CD4-positive, alpha-beta T cell treated with Interleukin-1 beta for 1 hour (primary cell): ENCODE data around the gene JMJD1C.
A peak's percentile ranks its signal among the peaks of the same experiment; 100 is the strongest.
"Not testable (repeated sequence)": the region's sequence is repeated elsewhere in the genome, so short reads cannot be mapped to it uniquely, and the experiment has no call there.

Source experiments
- DNase-seq, 2 donors: peaks; one replicate each; pipeline ENCODE4 v3.0.0-alpha.2; 2020 to 2022

Gene JMJD1C

DNA sequence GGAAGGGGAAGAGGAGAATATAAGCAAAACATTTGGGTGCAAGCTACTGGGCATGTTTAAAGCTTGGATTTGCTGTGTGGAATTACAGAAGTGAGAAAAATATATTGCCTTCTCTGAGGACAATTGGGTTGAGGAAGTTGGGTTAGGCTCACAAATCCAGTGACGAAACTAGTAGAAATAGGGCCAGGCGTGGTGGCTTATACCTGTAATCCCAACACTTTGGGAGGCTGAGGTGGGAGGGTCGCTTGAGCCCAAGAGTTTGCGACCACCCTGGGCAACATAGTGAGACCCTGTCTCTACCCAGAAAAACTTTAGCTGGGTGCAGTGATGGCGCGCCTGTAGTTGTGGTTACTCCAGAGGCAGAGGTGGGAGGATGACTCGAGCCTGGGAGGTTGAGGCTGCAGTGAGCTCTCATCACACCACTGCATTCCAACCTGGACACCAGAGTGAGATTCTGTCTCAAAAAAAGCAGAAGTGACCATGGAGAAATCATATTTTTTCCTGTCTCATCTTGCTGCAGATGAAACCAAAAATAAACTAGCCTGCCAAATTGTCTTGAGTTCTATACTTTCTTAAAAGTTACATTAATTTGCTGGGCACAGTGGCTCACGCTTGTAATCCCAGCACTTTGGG lies 310.3 kb downstream of the JMJD1C start:
- no peak for DNase-seq

DNA sequence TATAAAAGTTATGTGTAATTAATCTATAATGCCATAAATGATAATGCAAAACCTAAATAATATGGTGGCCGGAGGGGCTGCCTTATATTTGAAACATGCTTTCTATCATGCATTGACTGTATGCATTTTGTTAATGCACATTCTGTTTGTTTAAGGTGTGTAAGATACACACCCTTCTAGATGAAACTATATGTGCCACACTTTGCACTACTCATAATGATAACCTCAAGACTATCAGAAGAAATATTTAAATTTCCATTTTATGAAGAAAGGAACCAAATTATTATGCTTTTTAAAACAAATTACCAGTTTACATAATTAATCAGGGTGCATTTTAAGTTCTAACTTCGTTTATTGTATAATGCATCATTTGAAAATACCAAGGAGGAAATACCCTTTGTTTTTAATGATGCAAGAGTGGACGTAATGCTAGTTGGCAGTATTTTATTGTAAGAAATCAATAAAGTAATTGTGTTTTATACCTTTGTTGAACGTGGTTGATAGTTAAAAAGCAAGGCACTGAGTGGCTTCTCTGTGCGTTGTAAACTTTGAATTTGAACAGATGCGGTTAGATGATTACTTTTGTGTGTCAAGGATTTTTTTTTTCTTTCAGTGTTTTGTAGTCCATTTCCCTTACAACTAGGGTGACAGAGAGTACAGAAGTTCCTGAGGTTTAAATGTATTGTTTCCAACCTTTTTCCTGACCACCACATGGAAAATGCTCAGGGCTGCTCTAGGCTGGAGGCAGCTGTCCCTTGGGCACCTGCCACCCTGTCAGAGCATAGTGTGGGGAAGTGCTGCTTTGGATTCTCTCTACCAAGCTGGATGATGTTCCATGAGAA lies 311.0 kb downstream of the JMJD1C start:
- no peak for DNase-seq

DNA sequence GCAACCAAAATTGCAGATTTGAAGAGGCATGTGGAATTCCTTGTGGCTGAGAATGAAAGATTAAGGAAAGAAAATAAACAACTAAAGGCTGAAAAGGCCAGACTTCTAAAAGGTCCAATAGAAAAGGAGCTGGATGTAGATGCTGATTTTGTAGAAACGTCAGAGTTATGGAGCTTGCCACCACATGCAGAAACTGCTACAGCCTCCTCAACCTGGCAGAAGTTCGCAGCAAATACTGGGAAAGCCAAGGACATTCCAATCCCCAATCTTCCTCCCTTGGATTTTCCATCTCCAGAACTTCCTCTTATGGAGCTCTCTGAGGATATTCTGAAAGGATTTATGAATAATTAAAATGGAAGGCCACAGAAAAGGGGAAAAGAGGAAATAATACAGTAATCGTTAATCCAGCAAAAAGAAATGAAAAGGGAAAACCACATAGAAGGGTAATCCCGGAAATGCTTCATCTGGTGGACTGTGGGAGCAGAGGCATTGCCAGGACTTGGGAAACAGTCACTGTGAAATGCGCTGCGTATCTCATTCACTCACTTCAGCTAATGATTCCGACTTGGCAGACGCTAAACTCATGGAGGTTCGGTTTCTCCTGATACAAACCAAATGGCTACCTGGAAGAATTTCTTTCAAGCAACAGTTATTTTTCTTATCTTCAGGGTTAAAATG lies 311.8 kb downstream of the JMJD1C start:
- not testable (repeated sequence) for DNase-seq

DNA sequence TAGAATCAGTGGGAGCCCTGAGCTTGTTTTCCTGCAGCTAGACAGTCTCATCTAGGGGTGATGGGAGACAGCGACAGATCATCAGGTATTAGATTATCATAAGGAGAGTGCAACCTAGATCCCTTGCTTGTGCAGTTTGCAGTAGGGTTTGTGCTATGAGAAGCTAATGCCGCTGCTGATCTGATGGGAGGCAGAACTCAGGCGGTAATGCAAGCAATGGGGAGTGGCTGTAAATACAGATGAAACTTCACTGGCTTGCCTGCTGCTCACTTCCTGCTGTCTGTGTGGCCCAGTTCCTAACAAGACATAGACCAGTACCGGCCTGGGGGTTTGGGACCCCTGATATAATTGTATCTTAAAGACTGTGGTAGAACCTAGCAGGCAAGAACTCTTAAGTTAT lies 315.0 kb downstream of the JMJD1C start:
- no peak for DNase-seq

DNA sequence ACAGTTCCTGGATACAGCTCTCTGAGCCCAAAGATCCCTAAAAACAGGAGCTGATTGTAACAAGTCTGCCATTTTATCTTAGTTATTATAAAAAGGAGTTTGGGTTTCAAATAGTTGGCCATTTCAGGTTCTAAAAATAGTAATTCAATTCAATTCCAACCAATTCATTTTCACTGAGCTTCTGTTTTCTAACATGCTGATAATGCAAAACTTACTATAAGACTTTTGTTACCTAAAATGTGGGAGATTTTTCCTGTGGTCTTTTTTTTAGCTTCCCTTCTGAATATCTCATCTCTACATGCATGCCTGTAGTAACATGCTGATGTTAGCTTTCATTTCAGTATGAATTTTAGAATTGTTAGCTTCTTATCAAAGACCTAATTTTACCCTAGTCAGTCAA lies 319.3 kb downstream of the JMJD1C start:
- DNase-seq = no peak

DNA sequence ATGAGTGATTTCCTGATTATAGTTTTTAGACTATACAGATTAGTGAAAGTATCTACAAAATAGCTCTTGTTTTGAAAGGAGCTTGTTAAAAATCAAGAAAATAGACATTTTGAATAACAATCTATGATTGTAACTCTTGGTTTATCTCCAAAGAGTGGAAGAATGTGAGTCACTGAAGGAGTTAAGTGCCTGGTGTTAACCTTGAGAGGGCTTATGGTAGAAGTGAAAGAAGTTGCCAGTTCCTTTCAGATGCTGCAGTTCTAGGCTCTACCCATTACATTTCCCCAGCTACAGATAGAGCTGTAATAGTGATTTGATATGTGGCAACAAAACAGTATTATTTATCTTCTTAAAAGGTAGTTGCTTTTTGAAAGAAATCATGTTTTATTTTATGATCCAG lies 320.0 kb downstream of the JMJD1C start:
- DNase-seq = no peak

DNA sequence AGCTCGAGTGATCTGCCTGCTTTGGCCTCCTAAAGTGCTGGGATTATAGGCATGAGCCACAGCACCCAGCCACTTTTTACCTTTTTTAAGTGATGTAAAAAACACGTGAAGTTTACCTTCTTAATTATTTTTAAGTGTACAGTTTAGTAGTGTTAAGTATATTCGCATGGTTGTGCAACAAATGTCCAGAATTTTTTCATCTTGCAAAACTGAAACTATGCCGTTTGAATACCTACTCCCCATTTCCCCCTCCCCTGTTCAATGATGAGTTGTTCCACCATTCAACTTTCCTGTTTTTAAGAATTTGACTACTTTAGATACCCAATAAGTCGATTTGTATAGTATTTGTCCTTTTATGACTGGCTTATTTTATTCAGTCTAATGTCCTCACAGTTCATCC lies 321.8 kb downstream of the JMJD1C start:
- DNase-seq = no peak

DNA sequence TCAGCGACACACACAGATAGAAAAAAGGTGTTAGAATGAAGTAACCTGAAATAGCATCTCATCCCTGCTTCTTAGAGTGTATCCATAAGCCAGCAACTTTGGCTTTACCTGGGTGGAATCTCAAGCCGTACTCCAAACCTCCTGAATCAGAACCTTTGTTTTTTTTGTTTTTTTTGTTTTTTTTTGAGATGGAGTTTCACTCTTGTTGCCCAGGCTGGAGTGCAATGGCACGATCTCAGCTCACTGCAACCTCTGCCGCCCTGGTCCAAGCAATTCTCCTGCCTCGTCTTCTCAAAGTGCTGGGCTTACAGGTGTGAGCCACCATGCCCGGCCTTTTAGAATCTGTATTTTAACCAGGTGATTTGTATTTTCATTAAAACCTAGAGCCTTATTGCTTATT lies 323.6 kb downstream of the JMJD1C start:
- DNase-seq = no peak

DNA sequence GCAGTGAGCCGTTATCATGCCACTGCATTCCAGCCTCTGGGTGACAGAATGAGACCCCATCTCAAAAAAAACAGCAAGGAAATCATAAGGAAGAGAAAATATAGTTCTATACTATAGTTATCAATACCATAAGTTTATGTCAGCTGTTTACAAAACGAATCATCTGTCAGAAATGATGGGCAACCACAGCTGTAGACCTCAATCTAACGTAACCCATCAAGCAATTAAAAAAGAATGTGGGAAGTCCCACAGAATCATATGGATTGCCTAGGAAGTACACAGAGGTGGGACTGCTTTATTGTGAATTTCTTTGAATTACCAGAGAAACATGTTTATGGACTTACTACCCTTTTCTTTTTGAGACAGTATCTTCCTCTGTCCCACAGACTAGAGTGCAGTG lies 325.7 kb downstream of the JMJD1C start:
- no peak for DNase-seq

DNA sequence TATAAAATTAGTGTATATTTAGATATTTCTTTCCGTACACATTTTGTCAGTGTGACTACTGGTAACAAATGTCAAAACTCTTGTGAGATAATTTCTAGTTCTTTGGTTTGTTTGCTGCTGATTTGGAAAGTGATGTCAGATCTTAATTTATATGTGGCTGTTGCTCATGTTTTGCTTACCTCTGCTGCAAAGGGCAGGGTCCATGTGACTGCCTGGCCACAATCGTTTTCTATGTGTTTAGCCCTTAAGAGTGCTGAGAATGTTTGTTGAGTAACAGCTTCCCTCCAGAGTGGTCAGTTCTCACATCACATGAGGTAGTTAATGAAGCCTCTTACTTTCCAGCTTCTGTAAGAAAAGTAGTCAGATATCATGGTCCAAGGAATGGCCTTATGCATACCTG lies 328.5 kb downstream of the JMJD1C start:
- DNase-seq = no peak

DNA sequence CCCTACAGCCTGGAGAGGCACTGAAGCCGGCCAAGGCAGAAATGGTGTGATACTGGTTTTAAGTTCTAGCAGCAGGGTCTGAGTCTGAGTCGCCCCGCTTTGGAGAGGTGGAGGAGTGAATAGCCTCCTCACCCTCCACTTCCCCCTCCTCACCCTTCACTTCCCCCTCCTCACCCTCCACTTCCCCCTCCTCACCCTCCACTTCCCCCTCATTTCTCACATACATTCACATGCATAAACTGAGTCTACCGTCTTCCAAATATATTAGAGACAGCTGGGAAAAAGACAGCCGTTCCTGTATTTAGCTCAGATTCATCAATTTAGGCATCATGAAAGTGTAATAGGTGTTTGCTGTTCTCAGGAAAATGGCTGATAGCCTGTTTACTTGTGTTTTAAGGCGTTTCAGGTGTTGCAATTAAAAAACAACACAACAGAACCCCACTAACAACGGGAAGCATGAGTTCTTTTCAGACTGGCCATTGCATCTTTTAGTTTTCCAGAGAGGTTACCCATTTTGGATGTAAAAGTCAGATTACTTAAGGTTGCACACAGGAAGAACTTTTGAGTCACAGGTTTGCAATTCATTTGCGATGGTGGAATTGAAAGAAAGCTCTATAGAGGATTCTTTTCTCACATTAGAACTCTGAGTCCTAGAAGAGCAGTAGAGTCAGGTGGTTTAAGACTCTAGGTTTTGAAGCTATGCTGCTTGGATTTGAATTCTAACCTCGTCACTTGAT lies 331.8 kb downstream of the JMJD1C start:
- DNase-seq = no peak

DNA sequence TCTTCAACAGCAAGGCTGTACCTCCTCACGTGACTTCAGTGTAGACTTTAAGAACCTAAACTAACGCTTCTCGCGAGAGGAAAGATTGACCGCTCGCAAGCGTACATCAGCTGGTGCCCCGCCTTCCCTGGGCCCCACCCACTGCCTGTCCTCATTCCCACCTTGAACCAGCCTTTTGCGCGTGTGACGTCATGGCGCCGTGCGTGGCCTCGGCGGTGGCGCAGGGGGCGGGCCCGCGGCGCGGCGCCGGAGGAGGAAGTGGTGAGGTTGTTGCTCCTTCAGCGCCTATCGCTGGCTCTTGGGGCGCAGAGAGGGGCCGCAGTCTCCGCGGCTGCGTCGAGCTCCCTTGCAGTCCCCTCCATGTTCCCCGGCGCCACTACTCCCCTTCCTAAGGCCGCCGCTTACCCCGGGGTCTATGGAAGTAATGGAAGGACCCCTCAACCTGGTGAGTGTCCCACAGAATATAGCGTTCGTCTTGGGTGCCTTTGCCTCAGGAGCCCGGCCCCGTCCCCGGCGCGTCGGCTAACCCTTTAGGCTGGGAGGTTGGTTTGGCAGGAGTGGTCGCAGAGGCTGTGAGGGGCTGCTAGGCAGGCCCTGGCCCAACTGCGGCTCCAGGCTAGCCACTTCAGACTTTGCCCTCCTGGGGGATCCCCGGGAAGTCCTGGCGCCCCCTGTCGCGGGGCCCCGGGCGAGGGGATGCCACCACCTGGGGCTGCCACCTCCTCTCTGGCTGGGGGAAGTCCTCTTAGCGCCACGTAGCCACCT lies 332.5 kb downstream of the JMJD1C start, which contains the start of gene NRBF2:
Gene NRBF2, plus strand, starts transcription at position 273 of the 765 bp plus-strand sequence. Its CDS starts 143 bp downstream, at position 416.
- DNase-seq = peak; percentile 97 to 98

DNA sequence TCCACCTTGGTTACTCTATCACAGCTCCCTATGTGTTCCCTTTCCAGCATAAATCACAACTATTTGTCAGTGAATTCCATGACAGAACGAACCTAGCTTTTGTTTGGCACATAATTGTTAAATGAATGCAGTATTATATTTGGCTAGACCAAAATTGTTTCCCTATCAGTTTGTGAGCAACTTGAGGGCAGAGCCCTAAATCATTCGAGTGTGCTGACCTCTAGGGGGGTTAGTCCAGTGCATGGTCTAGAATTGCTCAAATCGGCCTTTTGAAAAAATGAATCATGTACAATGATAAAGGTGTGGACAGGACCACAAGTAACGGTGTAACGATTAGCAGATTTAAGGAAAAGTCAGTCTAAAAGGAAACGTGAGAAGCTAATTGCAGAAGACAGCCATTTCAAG lies 333.1 kb downstream of the JMJD1C start:
- no peak for DNase-seq

DNA sequence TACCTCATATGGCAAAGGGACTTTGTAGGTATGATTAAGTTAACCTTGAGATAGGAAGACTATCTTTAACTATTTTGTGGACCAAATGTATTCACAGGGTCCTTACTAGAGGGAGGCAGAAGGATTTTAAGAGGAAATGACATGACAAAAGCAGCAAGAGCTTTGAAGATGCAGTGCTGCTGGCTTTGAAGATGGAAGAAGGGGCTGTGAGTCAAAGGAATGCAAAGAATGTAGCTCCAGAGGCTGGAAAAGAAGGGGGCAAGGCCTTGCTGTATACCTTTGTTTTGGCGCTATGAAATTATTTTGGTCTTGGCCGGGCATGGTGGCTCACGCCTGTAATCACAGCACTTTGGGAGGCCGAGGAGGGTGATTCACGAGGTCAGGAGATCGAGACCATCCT lies 335.9 kb downstream of the JMJD1C start:
- DNase-seq = no peak

DNA sequence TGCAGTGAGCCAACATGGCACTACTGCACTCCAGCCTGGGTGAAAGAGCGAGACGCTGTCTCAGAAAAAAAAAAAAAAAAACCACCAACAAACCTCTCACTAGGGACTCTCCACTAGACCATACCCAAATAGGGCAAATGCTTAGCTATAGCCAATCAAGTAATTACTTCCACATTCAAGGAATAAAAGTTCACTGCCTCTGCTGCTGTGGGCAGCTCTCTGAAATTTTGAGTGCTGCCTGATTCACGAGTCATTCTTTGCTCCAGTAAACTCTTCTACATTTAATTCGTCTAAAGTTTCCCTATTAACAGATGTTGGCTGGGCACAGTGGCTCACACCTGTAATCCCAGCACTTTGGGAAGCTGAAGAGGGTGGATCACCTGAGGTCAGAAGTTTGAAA lies 337.3 kb downstream of the JMJD1C start:
- DNase-seq = no peak

DNA sequence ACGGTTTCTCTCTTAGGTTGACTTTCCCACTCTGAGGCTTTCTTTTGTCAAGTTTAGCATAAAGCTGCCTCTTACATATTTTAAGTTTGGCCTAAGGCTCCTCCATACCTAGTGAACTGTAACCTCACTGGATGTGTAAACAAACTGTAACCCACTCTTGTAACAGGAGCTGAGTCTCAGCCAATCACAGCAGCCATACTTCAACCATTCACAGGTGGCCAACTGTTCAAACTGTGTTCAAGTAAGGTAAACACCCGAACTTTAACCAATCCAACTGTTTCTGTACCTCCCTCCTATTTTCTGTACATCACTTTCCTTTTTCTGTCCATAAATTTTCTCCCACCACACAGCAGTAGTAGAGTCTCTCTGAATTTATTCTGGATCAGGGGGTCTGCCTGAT lies 340.3 kb downstream of the JMJD1C start:
- DNase-seq = no peak

DNA sequence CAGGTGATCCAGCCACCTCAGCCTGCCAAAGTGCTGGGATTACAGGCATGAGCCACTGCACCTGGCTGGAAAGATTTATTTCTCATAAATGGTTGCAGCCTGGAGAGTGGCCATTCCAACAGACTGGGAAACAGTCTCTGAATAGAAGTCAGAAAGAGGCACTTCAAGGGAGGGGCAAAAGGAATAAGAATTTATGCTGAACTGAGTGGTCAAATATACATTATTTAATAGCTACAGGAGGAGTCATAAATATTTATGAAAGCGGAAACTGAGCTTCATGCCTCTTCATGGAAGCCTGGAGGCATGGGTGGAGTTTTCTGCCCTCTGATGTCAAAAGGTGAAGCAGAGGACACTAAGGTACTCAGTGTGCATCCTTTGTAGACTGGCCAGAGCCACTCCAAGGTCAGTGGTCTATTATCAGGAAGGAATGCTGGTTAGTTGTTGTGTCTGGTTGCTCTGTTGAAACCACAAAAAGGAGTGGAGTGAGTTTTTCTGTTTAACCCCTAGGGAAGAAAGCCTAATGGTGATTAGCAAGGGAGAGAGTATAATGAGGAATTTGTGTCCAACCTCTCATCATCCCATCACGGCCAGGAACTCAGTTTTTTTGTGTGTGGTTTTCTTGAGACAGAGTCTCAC lies 341.9 kb downstream of the JMJD1C start:
- no peak for DNase-seq

DNA sequence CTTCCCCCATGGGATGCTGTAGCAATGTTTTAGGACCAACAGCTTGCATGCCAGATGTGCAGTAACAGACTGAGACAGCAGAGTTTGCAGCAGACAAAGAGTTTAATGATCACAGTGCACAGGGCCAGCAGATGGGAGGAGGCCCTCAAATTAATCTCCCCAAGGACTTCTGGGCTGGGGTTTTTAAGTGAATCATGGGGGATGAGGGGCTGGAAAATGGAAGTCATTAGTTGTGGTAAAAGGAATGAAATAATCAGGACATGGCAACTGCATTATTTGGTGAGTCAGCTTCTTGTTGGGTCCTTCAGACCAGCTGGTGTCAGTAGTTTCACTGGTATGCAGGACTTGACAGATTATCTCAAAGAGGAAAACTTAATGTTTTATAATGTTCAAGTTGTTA lies 345.2 kb downstream of the JMJD1C start:
- no peak for DNase-seq

DNA sequence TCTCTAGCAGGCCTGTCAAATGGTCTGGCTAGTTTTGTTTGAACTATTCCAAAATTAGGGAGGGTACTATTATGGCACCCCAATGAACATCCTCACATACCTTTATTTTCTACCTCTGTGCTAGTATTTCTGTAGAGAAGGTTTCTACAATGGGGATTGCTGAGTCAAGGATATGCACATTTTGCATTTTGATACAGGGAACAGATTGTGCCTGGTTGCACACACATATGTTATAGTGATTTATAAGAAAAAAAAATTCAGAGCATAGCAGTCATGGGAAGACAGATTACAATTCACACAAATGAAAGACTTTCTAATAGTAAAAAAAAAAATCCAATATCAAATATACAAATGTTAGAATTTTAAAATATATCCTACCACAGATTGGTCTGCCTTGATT lies 346.7 kb downstream of the JMJD1C start:
- no peak for DNase-seq
